IMR-90 (cell line): Measurements from ENCODE around the gene TRIM24. TPM values are rescaled to one million over a fixed set of nuclear protein-coding genes. Genes with fewer than 3 reads are reported as not detected.

ENCODE experiments used
- ATAC-seq: fragments of 200-7000 bp; cut with Tn5 transposase; 2 replicates; pipeline ENCODE4 v1.9.1; 2020; ENCODE audit warnings: low read depth, mild to moderate bottlenecking, moderate library complexity
- BruUV-seq: library from RNA; stranded (reverse); fragments of 400-500 nt; replicated peaks from 2 replicates; lab custom pipeline; 2021; lab: Mats Ljungman, UMichigan
- CTCF ChIA-PET: fragments of 300-600 bp; formaldehyde crosslinking; extraction: SDS; loops from one replicate; lab custom pipeline; 2021; ENCODE audit warnings: antibody characterized with exemption; lab: Yijun Ruan, JAX
- POLR2A ChIA-PET: fragments of 300-600 bp; sonication (Branson Sonifier 250); formaldehyde crosslinking; loops from one replicate; lab custom pipeline; 2022; ENCODE audit warnings: antibody characterized with exemption; ENCODE audit not compliant: unreplicated experiment; lab: Charles Lee
- DNase-seq: peaks from one replicate; pipeline ENCODE4 v3.0.0; 2013
- H2AFZ ChIP-seq: replicated peaks from 2 replicates; pipeline ENCODE3; 2013; ENCODE audit warnings: low read length, mild to moderate bottlenecking; ENCODE audit not compliant: poor library complexity
- H2AK5ac ChIP-seq: 2 replicates; pipeline ENCODE4 v1.6.1; 2013; ENCODE audit warnings: low read depth, low read length, inconsistent platforms
- H2AK9ac ChIP-seq: replicated peaks from 2 replicates; pipeline ENCODE3; 2013; ENCODE audit warnings: mild to moderate bottlenecking, low read depth, low read length, moderate library complexity; ENCODE audit not compliant: poor library complexity
- H2BK120ac ChIP-seq: 2 replicates; pipeline ENCODE4 v1.6.1; 2013; ENCODE audit warnings: low read depth, low read length, inconsistent platforms
- H2BK15ac ChIP-seq: 3 replicates; pipeline ENCODE4 v1.6.1; 2013; ENCODE audit warnings: low read depth, low read length, inconsistent platforms
- H2BK20ac ChIP-seq: 2 replicates; pipeline ENCODE4 v1.6.1; 2013; ENCODE audit warnings: low read depth, mild to moderate bottlenecking, inconsistent platforms, low read length, moderate library complexity
- H2BK5ac ChIP-seq: 2 replicates; pipeline ENCODE4 v1.6.1; 2013; ENCODE audit warnings: mild to moderate bottlenecking, low read depth, low read length, inconsistent platforms; ENCODE audit not compliant: poor library complexity, severe bottlenecking
- H3K14ac ChIP-seq: replicated peaks from 2 replicates; pipeline ENCODE4 v1.6.1; 2013; ENCODE audit warnings: low read depth, low read length, inconsistent platforms
- H3K18ac ChIP-seq: 2 replicates; pipeline ENCODE4 v1.6.1; 2013; ENCODE audit warnings: low read depth, low read length, control low read depth
- H3K23ac ChIP-seq: 2 replicates; pipeline ENCODE4 v1.6.1; 2013; ENCODE audit warnings: low read depth, low read length, inconsistent platforms
- H3K27ac ChIP-seq: 2 replicates; pipeline ENCODE4 v1.5.1; 2013; ENCODE audit warnings: mild to moderate bottlenecking, control low read depth, low read length; ENCODE audit not compliant: insufficient read depth
- H3K27me3 ChIP-seq: 2 replicates; pipeline ENCODE4 v1.6.1; 2013; ENCODE audit warnings: low read length; ENCODE audit not compliant: control insufficient read depth, insufficient read depth
- H3K36me3 ChIP-seq: 2 replicates; pipeline ENCODE4 v1.6.1; 2013; ENCODE audit warnings: low read length, mixed read lengths; ENCODE audit not compliant: control insufficient read depth, insufficient read depth
- H3K4ac ChIP-seq: 2 replicates; pipeline ENCODE4 v1.6.1; 2013; ENCODE audit warnings: low read depth, low read length, inconsistent platforms
- H3K4me1 ChIP-seq: 2 replicates; pipeline ENCODE4 v1.6.1; 2013; ENCODE audit warnings: low read length, mixed read lengths; ENCODE audit not compliant: control insufficient read depth, insufficient read depth
- H3K4me2 ChIP-seq: 2 replicates; pipeline ENCODE4 v1.6.1; 2013; ENCODE audit warnings: low read depth, mild to moderate bottlenecking, control low read depth, low read length, moderate library complexity
- H3K4me3 ChIP-seq: 2 replicates; pipeline ENCODE4 v1.5.1; 2013; ENCODE audit warnings: low read depth, mild to moderate bottlenecking, control low read depth, low read length, moderate library complexity; ENCODE audit not compliant: insufficient read depth
- H3K56ac ChIP-seq: 2 replicates; pipeline ENCODE4 v1.6.1; 2013; ENCODE audit warnings: low read length, inconsistent platforms; ENCODE audit not compliant: insufficient read depth; ENCODE audit errors: extremely low read depth
- H3K79me1 ChIP-seq, 2 experiments: 2 replicates each; pipeline ENCODE4 v1.6.1; 2013; ENCODE audit warnings: low read length in 2 of 2, inconsistent platforms in 1 of 2, low read depth in 1 of 2
- H3K9ac ChIP-seq: 2 replicates; pipeline ENCODE4 v1.6.1; 2013; ENCODE audit warnings: low read depth, low read length, control low read depth
- H3K9me1 ChIP-seq: 2 replicates; pipeline ENCODE4 v1.6.1; 2013; ENCODE audit warnings: low read length, inconsistent platforms; ENCODE audit not compliant: insufficient read depth
- H3K9me3 ChIP-seq: 2 replicates; pipeline ENCODE4 v1.6.1; 2013; ENCODE audit warnings: low read length; ENCODE audit not compliant: control insufficient read depth, insufficient read depth
- H4K20me1 ChIP-seq: 2 replicates; pipeline ENCODE4 v1.6.1; 2013; ENCODE audit warnings: low read length, inconsistent platforms; ENCODE audit not compliant: insufficient read depth
- H4K5ac ChIP-seq: 2 replicates; pipeline ENCODE4 v1.6.1; 2013; ENCODE audit warnings: mild to moderate bottlenecking, low read depth, low read length, control low read depth
- H4K8ac ChIP-seq, 2 experiments: 2 replicates each; pipeline ENCODE4 v1.6.1; 2013; ENCODE audit warnings: low read depth in 2 of 2, low read length in 2 of 2, control low read depth in 1 of 2, inconsistent platforms in 1 of 2
- H4K91ac ChIP-seq: 2 replicates; pipeline ENCODE4 v1.6.1; 2013; ENCODE audit warnings: low read depth, low read length, inconsistent platforms; ENCODE audit not compliant: insufficient read depth
- CEBPB ChIP-seq: IDR thresholded peaks from 2 replicates; pipeline ENCODE4 v1.6.1; 2012; ENCODE audit warnings: low read depth, low read length, improper control_type of control experiment
- CHD1 ChIP-seq: IDR thresholded peaks from 2 replicates; pipeline ENCODE4 v1.6.1; 2012; ENCODE audit warnings: low read depth, low read length, improper control_type of control experiment
- MAZ ChIP-seq: IDR thresholded peaks from 2 replicates; pipeline ENCODE4 v1.6.1; 2012; ENCODE audit warnings: low read depth, mild to moderate bottlenecking, low read length, improper control_type of control experiment, moderate library complexity, borderline replicate concordance
- POLR2A ChIP-seq: IDR thresholded peaks from 2 replicates; pipeline ENCODE4 v1.6.1; 2012; ENCODE audit warnings: mild to moderate bottlenecking, low read depth, low read length
- RAD21 ChIP-seq: IDR thresholded peaks from 2 replicates; pipeline ENCODE4 v1.6.1; 2012; ENCODE audit warnings: low read length, improper control_type of control experiment
- RCOR1 ChIP-seq: IDR thresholded peaks from 2 replicates; pipeline ENCODE4 v1.6.1; 2012; ENCODE audit warnings: mild to moderate bottlenecking, low read length, improper control_type of control experiment; ENCODE audit not compliant: insufficient replicate concordance
- RFX5 ChIP-seq: IDR thresholded peaks from 2 replicates; pipeline ENCODE4 v1.8.0; 2012; ENCODE audit warnings: low read depth, mild to moderate bottlenecking, low read length, moderate library complexity
- WGBS, 2 experiments: methylation state at CpG; one replicate each; pipeline versions ENCODE4 v1.1.5 to v1.1.7; 2013; ENCODE audit warnings: missing lambda C conversion rate in 2 of 2; ENCODE audit not compliant: insufficient read length in 1 of 2; ENCODE audit errors: extremely low coverage in 2 of 2; 5-methylcytosine and 5-hydroxymethylcytosine counted together
- dilution Hi-C: fragments of 300-500 bp; cut with HindIII; formaldehyde crosslinking; loops from one replicate; pipeline ENCODE4 v1.14.3; 2018; ENCODE audit warnings: low sequenced_read_pairs; ENCODE audit not compliant: unreplicated experiment
- in situ Hi-C: fragments of 300-500 bp; cut with MboI; formaldehyde crosslinking; loops from 3 replicates; pipeline ENCODE4 v1.14.3; 2019; ENCODE audit warnings: low sequenced_read_pairs, inconsistent platforms, mixed read lengths
- intact Hi-C: fragments of 100-400 bp; cut with micrococcal nuclease; formaldehyde crosslinking; loops from 2 replicates; pipeline ENCODE4 v1.10.0; 2022
- polyA plus RNA-seq, 3 experiments: library from polyadenylated mRNA; depleted of rRNA; stranded (reverse); fragments of >200 nt; gene quantifications; 2 replicates each; pipeline ENCODE4 v1.2.3, GENCODE V29; 2012; ENCODE audit warnings: low replicate concordance in 1 of 3
- total RNA-seq: library from RNA; depleted of rRNA; stranded (reverse); fragments of >200 nt; gene quantifications from 2 replicates; pipeline ENCODE4 v1.2.3, GENCODE V29; 2012
- TF ChIP-seq, protein P1 (sequence below): fragments of 150-350 bp; IDR thresholded peaks from 2 replicates; pipeline ENCODE4 v1.6.1; 2016; ENCODE audit warnings: low read depth, mild to moderate bottlenecking, low read length, moderate library complexity, borderline replicate concordance
- TF ChIP-seq, protein P2 (sequence below): conservative IDR thresholded peaks from 2 replicates; pipeline ENCODE4 v1.5.1; 2012; ENCODE audit warnings: mild to moderate bottlenecking, low read depth, low read length, improper control_type of control experiment

The TRIM24 gene
- total and polyA plus RNA-seq, 2 of the 4 experiments (the other 2 are of a cell fraction), result 4.1 to 5.7 TPM

DNA sequence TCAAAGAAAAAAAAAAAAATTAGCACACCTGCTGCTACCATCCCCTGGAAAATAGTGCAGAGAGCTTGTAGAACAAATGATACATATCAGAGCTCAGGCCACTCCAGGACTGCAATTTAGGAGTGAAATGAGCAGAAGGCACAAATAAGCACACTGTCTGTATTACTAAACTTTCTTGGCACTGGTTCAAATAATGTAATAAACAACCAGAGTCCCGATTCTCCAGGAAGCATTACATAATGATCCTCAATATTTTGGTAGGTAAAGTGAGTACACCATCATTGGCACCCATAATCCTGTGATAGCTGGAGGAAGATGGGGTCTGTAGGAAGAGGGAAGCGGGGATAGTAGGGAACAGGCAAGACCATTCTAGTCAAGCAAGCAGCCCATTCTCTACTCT, 166.8 kb downstream of the TRIM24 start:
- H3K23ac ChIP-seq, result no peak overlapping the region
- no peak overlapping the region for H2AK9ac ChIP-seq
- BruUV-seq, result no TSS peak
- H3K4me2 ChIP-seq, result no peak overlapping the region
- H3K56ac ChIP-seq, result no peak overlapping the region
- no peak overlapping the region for H2AFZ ChIP-seq
- H2BK20ac ChIP-seq, result no peak overlapping the region
- no peak overlapping the region for H2AK5ac ChIP-seq
- intact Hi-C loops, result no loop called here
- H2BK5ac ChIP-seq, result no peak overlapping the region
- dilution Hi-C loops, result no loop called here
- H3K14ac ChIP-seq, result no peak overlapping the region
- H4K5ac ChIP-seq, result no peak overlapping the region
- H3K9me3 ChIP-seq, result no peaks in the 10 kb centered on the region
- TF ChIP-seq RAD21 (no peak), MAZ (no peak), RCOR1 (no peak), CEBPB (no peak), RFX5 (no peak), POLR2A (no peak), CHD1 (no peak)
- TF ChIP-seq, protein P1, sequence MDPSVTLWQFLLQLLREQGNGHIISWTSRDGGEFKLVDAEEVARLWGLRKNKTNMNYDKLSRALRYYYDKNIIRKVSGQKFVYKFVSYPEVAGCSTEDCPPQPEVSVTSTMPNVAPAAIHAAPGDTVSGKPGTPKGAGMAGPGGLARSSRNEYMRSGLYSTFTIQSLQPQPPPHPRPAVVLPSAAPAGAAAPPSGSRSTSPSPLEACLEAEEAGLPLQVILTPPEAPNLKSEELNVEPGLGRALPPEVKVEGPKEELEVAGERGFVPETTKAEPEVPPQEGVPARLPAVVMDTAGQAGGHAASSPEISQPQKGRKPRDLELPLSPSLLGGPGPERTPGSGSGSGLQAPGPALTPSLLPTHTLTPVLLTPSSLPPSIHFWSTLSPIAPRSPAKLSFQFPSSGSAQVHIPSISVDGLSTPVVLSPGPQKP, result no peak
- TF ChIP-seq, protein P2, sequence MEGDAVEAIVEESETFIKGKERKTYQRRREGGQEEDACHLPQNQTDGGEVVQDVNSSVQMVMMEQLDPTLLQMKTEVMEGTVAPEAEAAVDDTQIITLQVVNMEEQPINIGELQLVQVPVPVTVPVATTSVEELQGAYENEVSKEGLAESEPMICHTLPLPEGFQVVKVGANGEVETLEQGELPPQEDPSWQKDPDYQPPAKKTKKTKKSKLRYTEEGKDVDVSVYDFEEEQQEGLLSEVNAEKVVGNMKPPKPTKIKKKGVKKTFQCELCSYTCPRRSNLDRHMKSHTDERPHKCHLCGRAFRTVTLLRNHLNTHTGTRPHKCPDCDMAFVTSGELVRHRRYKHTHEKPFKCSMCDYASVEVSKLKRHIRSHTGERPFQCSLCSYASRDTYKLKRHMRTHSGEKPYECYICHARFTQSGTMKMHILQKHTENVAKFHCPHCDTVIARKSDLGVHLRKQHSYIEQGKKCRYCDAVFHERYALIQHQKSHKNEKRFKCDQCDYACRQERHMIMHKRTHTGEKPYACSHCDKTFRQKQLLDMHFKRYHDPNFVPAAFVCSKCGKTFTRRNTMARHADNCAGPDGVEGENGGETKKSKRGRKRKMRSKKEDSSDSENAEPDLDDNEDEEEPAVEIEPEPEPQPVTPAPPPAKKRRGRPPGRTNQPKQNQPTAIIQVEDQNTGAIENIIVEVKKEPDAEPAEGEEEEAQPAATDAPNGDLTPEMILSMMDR, result no peak
- H3K36me3 ChIP-seq, result no peaks in the 10 kb centered on the region
- WGBS, 2 experiments, result no CpG with 5 or more reads among the region's 2 CpGs
- no peak overlapping the region for H2BK120ac ChIP-seq
- H3K79me1 ChIP-seq, result no peaks in the 10 kb centered on the region
- in situ Hi-C loops, result no loop called here
- H3K4me3 ChIP-seq, result no peak overlapping the region
- no peaks in the 10 kb centered on the region for H4K20me1 ChIP-seq
- no peaks in the 10 kb centered on the region for H3K9me1 ChIP-seq
- no peak overlapping the region for H2BK15ac ChIP-seq
- ChIA-PET POLR2A (no interaction called here), CTCF (no interaction called here)
- no peak overlapping the region for H3K18ac ChIP-seq
- no peak overlapping the region for H3K27ac ChIP-seq
- DNase-seq, result no peak
- no peaks in the 10 kb centered on the region for H3K4me1 ChIP-seq
- no peaks in the 10 kb centered on the region for H3K27me3 ChIP-seq
- H4K91ac ChIP-seq, result no peak overlapping the region
- no peak overlapping the region for H3K4ac ChIP-seq
- H3K9ac ChIP-seq, result no peak overlapping the region
- ATAC-seq, result no peak
- H4K8ac ChIP-seq, result no peak overlapping the region
